K562 (cell line): Measurements from ENCODE around the gene SNAI1. TPM values are rescaled to one million over a fixed set of nuclear protein-coding genes. Genes with fewer than 3 reads are reported as not detected.

Experiments used
- ATAC-seq: fragments of 200-7000 bp; cut with Tn5 transposase; 3 replicates; pipeline ENCODE4 v1.9.1; 2020; ENCODE audit warnings: moderate library complexity
- BruUV-seq: library from RNA; stranded (reverse); fragments of 400-500 nt; replicated peaks from 2 replicates; lab custom pipeline; 2021; lab: Mats Ljungman, UMichigan
- CTCF ChIA-PET: fragments of 300-600 bp; formaldehyde crosslinking; extraction: SDS; loops from one replicate; lab custom pipeline; 2021; ENCODE audit warnings: low intra/inter-chr PET ratio; lab: Yijun Ruan, JAX
- POLR2A ChIA-PET: fragments of 300-600, 350-650 bp; sonication (Branson Sonifier 250); formaldehyde crosslinking; extraction: SDS; loops from one replicate; lab custom pipeline; 2021; ENCODE audit warnings: antibody characterized with exemption, inconsistent platforms; lab: Yijun Ruan, JAX
- DNase-seq, 4 experiments: peaks; one replicate each; pipeline versions ENCODE4 v3.0.0 to v3.0.0-alpha.2; 2011 to 2018; ENCODE audit warnings: low spot score in 3 of 4, mixed read lengths in 3 of 4; ENCODE audit errors: extremely low read depth in 1 of 4
- FAIRE-seq: peaks from 2 replicates; lab custom pipeline; 2011; peaks lifted over from hg19 to GRCh38; lab: Jason Lieb, UNC
- H2AFZ ChIP-seq: 2 replicates; pipeline ENCODE4 v1.6.0; 2011; ENCODE audit warnings: low read depth, low read length, control low read depth, inconsistent platforms
- H3K27ac ChIP-seq: fragments of 200-600 bp; 3 replicates; pipeline ENCODE4 v1.8.0; 2011; ENCODE audit warnings: low read depth, mild to moderate bottlenecking, control low read depth, inconsistent platforms, low read length, moderate library complexity, mixed read lengths; ENCODE audit errors: extremely low read depth
- H3K27me3 ChIP-seq, 2 experiments: fragments of 300-600 bp in 1 of 2; 2 replicates in 1 of 2; 3 replicates in 1 of 2; pipeline versions ENCODE4 v1.6.0 to v1.8.0; 2011; ENCODE audit warnings: inconsistent platforms in 2 of 2, low read length in 2 of 2, mild to moderate bottlenecking in 1 of 2, mixed read lengths in 1 of 2, moderate library complexity in 1 of 2; ENCODE audit not compliant: control insufficient read depth in 2 of 2, insufficient read depth in 2 of 2
- H3K36me3 ChIP-seq: fragments of 300-600 bp; 3 replicates; pipeline ENCODE4 v1.8.0; 2011; ENCODE audit warnings: mild to moderate bottlenecking, low read length, inconsistent platforms; ENCODE audit not compliant: control insufficient read depth, insufficient read depth
- H3K4me1 ChIP-seq, 2 experiments: fragments of 200-600 bp in 1 of 2; replicated peaks in 1 of 2; 2 replicates in 1 of 2; 3 replicates in 1 of 2; pipeline versions ENCODE4 v1.5.1 to v1.8.0; 2011; ENCODE audit warnings: inconsistent platforms in 2 of 2, low read length in 2 of 2, mild to moderate bottlenecking in 1 of 2, mixed read lengths in 1 of 2, moderate library complexity in 1 of 2; ENCODE audit not compliant: control insufficient read depth in 2 of 2, insufficient read depth in 2 of 2
- H3K4me2 ChIP-seq: 2 replicates; pipeline ENCODE4 v1.6.1; 2011; ENCODE audit warnings: low read length, control low read depth, inconsistent platforms, mixed read lengths; ENCODE audit not compliant: insufficient read depth
- H3K4me3 ChIP-seq: fragments of 200-600 bp; sonication (generic), shearing (Covaris generic); 2 replicates; pipeline ENCODE4 v1.5.1; 2016; ENCODE audit warnings: control low read depth, inconsistent platforms
- H3K79me2 ChIP-seq: fragments of 200-600 bp; 3 replicates; pipeline ENCODE4 v1.8.0; 2011; ENCODE audit warnings: low read length, inconsistent platforms; ENCODE audit not compliant: control insufficient read depth, insufficient read depth
- H3K9ac ChIP-seq, 2 experiments: 2 replicates each; pipeline versions ENCODE4 v1.6.0 to v1.6.1; 2011; ENCODE audit warnings: low read depth in 2 of 2, low read length in 2 of 2, control low read depth in 1 of 2, inconsistent platforms in 1 of 2, mild to moderate bottlenecking in 1 of 2, mixed read lengths in 1 of 2; ENCODE audit not compliant: insufficient read depth in 1 of 2
- H3K9me1 ChIP-seq: one replicate; pipeline ENCODE4 v1.6.0; 2011; ENCODE audit warnings: inconsistent platforms, mild to moderate bottlenecking, low read length, moderate library complexity; ENCODE audit not compliant: control insufficient read depth, insufficient read depth
- H3K9me3 ChIP-seq: replicated peaks from 2 replicates; pipeline ENCODE4 v1.5.1; 2011; ENCODE audit warnings: low read depth, low read length, inconsistent platforms; ENCODE audit not compliant: control insufficient read depth, insufficient read depth
- H4K20me1 ChIP-seq: replicated peaks from 2 replicates; pipeline ENCODE4 v1.6.1; 2011; ENCODE audit warnings: low read length, inconsistent platforms, mixed read lengths; ENCODE audit not compliant: control insufficient read depth, insufficient read depth
- ATF7 ChIP-seq: fragments of 450-650 bp; IDR thresholded peaks from 2 replicates; pipeline ENCODE4 v1.7.1; 2014; ENCODE audit warnings: mild to moderate bottlenecking, moderate library complexity
- C11orf30 ChIP-seq: fragments of 450-650 bp; IDR thresholded peaks from 2 replicates; pipeline ENCODE4 v1.6.1; 2016; ENCODE audit warnings: low read depth, mild to moderate bottlenecking
- CBFB ChIP-seq: sonication (generic); formaldehyde crosslinking; IDR thresholded peaks from 2 replicates; pipeline ENCODE4 v1.4.0; 2020; ENCODE audit warnings: mild to moderate bottlenecking, missing genetic modification reagents
- CHCHD3 ChIP-seq: fragments of 250-450 bp; sonication (Bioruptor Pico); IDR thresholded peaks from 2 replicates; pipeline ENCODE4 v2.1.2; 2022; ENCODE audit warnings: mild to moderate bottlenecking
- CHD4 ChIP-seq: fragments of 200-600 bp; sonication (generic); IDR thresholded peaks from 3 replicates; pipeline ENCODE4 v1.6.1; 2012; ENCODE audit warnings: low read depth, mild to moderate bottlenecking, mixed read lengths, low read length, inconsistent platforms; ENCODE audit not compliant: insufficient read depth, insufficient replicate concordance, poor library complexity, severe bottlenecking
- CXXC5 ChIP-seq: fragments of 250-450 bp; sonication (Bioruptor Pico); IDR thresholded peaks from 2 replicates; pipeline ENCODE4 v1.8.0; 2022; ENCODE audit warnings: inconsistent platforms, mild to moderate bottlenecking, moderate library complexity
- HNRNPH1 ChIP-seq: fragments of 200-400 bp; formaldehyde crosslinking; optimal IDR thresholded peaks from 2 replicates; pipeline ENCODE3; 2017; ENCODE audit warnings: low read depth, mild to moderate bottlenecking, low read length, moderate library complexity
- JUND ChIP-seq, 2 experiments: IDR thresholded peaks; 2 replicates in 1 of 2; 3 replicates in 1 of 2; pipeline ENCODE4 v1.6.1; 2011; ENCODE audit warnings: borderline replicate concordance in 2 of 2, low read depth in 2 of 2, low read length in 2 of 2, improper control_type of control experiment in 1 of 2, missing biosample characterization in 1 of 2, missing genetic modification characterization in 1 of 2, missing genetic modification reagents in 1 of 2
- KAT8 ChIP-seq: fragments of 450-650 bp; IDR thresholded peaks from 2 replicates; pipeline ENCODE4 v1.6.1; 2016; ENCODE audit warnings: low read depth, mild to moderate bottlenecking
- RCOR1 ChIP-seq, 2 experiments: IDR thresholded peaks; 2 replicates each; pipeline ENCODE4 v1.6.1; 2012; ENCODE audit warnings: low read depth in 2 of 2, low read length in 2 of 2, borderline replicate concordance in 1 of 2, improper control_type of control experiment in 1 of 2
- WGBS: fragments of 100-300 bp; shearing (Covaris generic); methylation state at CpG from one replicate; pipeline ENCODE4 v1.1.6; 2016; ENCODE audit warnings: low coverage, mixed read lengths; ENCODE audit not compliant: insufficient coverage; ENCODE audit errors: missing lambda C conversion rate; 5-methylcytosine and 5-hydroxymethylcytosine counted together
- in situ Hi-C: fragments of 300-500 bp; cut with MboI; formaldehyde crosslinking; loops from 4 replicates; pipeline ENCODE4 v1.15.0; 2018; ENCODE audit warnings: inconsistent platforms, mixed read lengths
- intact Hi-C: fragments of 100-400 bp; cut with micrococcal nuclease; formaldehyde crosslinking; loops from 2 replicates; pipeline ENCODE4 v1.14.2; 2022
- polyA plus RNA-seq, 8 experiments: library from polyadenylated mRNA; depleted of rRNA in 4 of 8; stranded (reverse) in 5 of 8; unstranded in 3 of 8; fragments of >200 nt; fragmentation: Nextera tagmentation in 2 of 8; fragmentation: Illumina TruSeq in 1 of 8; extraction: Ambion mirVana in 2 of 8; extraction: Trizol in 1 of 8; gene quantifications; 2 replicates each; pipeline versions ENCODE4 v1.2.1 to v1.2.3, GENCODE V29; 2011 to 2014; ENCODE audit warnings: inconsistent platforms in 1 of 8, missing spikeins in 1 of 8
- total RNA-seq, 7 experiments: library from RNA; depleted of rRNA in 6 of 7; stranded (reverse); fragments of >200 nt in 6 of 7; fragmentation: Illumina TruSeq in 2 of 7; extraction: Trizol in 2 of 7; gene quantifications; 2 replicates each; pipeline versions ENCODE4 v1.2.1 to v1.2.3, GENCODE V29; 2011 to 2021; ENCODE audit warnings: low replicate concordance in 1 of 7
- TF ChIP-seq, protein P1 (sequence below), 2 experiments: fragments of 450-650 bp in 1 of 2; sonication (generic) in 1 of 2; formaldehyde crosslinking in 1 of 2; IDR thresholded peaks in 1 of 2; conservative IDR thresholded peaks in 1 of 2; 2 replicates each; pipeline versions ENCODE4 v1.6.1 to v1.8.1; 2016 to 2023; ENCODE audit warnings: mild to moderate bottlenecking in 2 of 2, moderate library complexity in 2 of 2, inconsistent platforms in 1 of 2, missing genetic modification reagents in 1 of 2
- TF ChIP-seq, protein P2 (sequence below), 2 experiments: IDR thresholded peaks; 2 replicates each; pipeline ENCODE4 v1.6.1; 2011; ENCODE audit warnings: borderline replicate concordance in 1 of 2, control low read depth in 1 of 2, low read depth in 1 of 2, low read length in 1 of 2, mild to moderate bottlenecking in 1 of 2, mixed read lengths in 1 of 2, moderate library complexity in 1 of 2; ENCODE audit not compliant: insufficient read depth in 1 of 2, insufficient read length in 1 of 2, poor library complexity in 1 of 2, severe bottlenecking in 1 of 2; ENCODE audit errors: extremely low read depth in 1 of 2
- TF ChIP-seq, protein P3 (sequence below): sonication (generic); formaldehyde crosslinking; IDR thresholded peaks from 2 replicates; pipeline ENCODE4 v1.8.1; 2023; ENCODE audit warnings: mild to moderate bottlenecking, missing genetic modification reagents, moderate library complexity
- TF ChIP-seq, protein P4 (sequence below): fragments of 250-450 bp; sonication (Bioruptor Pico); IDR thresholded peaks from 2 replicates; pipeline ENCODE4 v1.5.0; 2022; ENCODE audit warnings: mild to moderate bottlenecking

SNAI1 gene
- total and polyA plus RNA-seq, 9 of the 15 experiments (the other 6 are each of a cell fraction or from before 2014, with no cell fraction given) = 0.32 to 11.6 (median 2.0) TPM

DNA sequence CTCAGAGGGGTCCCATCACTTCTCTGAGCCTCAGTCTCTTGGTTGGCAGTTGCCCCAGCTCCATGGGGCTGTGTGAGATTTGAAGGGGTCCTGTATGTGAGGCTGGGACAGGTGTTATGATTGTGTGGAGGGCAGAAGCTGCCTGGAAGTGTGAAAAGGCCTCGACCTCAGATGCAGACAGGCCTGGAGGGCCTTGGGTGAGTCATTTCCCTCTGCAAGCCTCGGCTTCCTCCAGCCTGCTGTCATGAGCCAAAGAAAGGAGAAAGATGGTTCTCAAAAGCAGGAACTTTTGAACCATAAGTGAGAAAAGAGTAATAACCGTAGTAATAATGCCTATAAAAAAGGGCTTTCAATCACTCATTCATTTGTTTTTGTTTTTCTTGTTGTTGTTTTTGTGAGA, 37.5 kb downstream of the SNAI1 start:
- H3K9ac ChIP-seq = peak overlapping the region in 1 of 2 experiments; percentile 4; a peak in 2 of 4 replicates
- H3K4me2 ChIP-seq = no peak overlapping the region
- 28% methylated on average over 3 of the region's 3 CpGs for WGBS
- peaks cover 9 to 11% of the 10 kb centered on the region in 2 experiments; a peak in 3 of 5 replicates for H3K4me1 ChIP-seq
- DNase-seq (no peak), ATAC-seq (no peak), FAIRE-seq (no peak)
- in situ Hi-C loops (no loop called here), intact Hi-C loops (no loop called here)
- H3K36me3 ChIP-seq = no peaks in the 10 kb centered on the region
- H4K20me1 ChIP-seq = no peaks in the 10 kb centered on the region
- H3K79me2 ChIP-seq = no peaks in the 10 kb centered on the region
- ChIA-PET POLR2A (interaction anchor here (0.7 to 1.3 kb wide), 3 partner anchors 8 to 92 kb away, joined by 3 to 9 read pairs (median 3); no protein-coding TSS in a partner anchor), CTCF (no interaction called here)
- no peak overlapping the region for H3K4me3 ChIP-seq
- H3K9me3 ChIP-seq = no peaks in the 10 kb centered on the region
- H2AFZ ChIP-seq = 0 out of 2 replicates have a peak overlapping the region, but pooled peaks have one; percentile 35
- no peaks in the 10 kb centered on the region for H3K27me3 ChIP-seq
- H3K9me1 ChIP-seq = no peaks in the 10 kb centered on the region
- no TSS peak for BruUV-seq
- no peak overlapping the region for H3K27ac ChIP-seq
- TF ChIP-seq KAT8 (no peak), CHD4 (no peak), JUND (IDR thresholded peaks at IDR 0.05; ENCODE audit: borderline replicate concordance, low read depth, low read length) (0 out of 2 replicates have a peak, but pooled peaks have one; percentile 7), JUND (tag; IDR thresholded peaks at IDR 0.05; ENCODE audit: borderline replicate concordance, low read depth, low read length) (no peak), CHCHD3 (no peak), CBFB (CRISPR knock-in tag) (no peak), ATF7 (no peak), HNRNPH1 (no peak), C11orf30 (no peak), CXXC5 (CRISPR knock-in tag) (no peak), RCOR1 (IDR thresholded peaks at IDR 0.05; ENCODE audit: borderline replicate concordance in 1 of 2, low read depth in 2 of 2, low read length in 2 of 2) (no peak)
- TF ChIP-seq, protein P1, sequence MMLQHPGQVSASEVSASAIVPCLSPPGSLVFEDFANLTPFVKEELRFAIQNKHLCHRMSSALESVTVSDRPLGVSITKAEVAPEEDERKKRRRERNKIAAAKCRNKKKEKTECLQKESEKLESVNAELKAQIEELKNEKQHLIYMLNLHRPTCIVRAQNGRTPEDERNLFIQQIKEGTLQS (IDR thresholded peaks at IDR 0.05) = peak; percentile 40
- TF ChIP-seq, protein P1 (CRISPR knock-in tag; conservative IDR thresholded peaks at IDR 0.05) = no peak
- TF ChIP-seq, protein P2, sequence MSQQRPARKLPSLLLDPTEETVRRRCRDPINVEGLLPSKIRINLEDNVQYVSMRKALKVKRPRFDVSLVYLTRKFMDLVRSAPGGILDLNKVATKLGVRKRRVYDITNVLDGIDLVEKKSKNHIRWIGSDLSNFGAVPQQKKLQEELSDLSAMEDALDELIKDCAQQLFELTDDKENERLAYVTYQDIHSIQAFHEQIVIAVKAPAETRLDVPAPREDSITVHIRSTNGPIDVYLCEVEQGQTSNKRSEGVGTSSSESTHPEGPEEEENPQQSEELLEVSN (IDR thresholded peaks at IDR 0.05; ENCODE audit: borderline replicate concordance in 1 of 2, extremely low read depth in 1 of 2, insufficient read depth in 1 of 2, insufficient read length in 1 of 2, low read depth in 1 of 2, low read length in 1 of 2, poor library complexity in 1 of 2, severe bottlenecking in 1 of 2) = peak in 1 of 2 experiments; percentile 17
- TF ChIP-seq, protein P3, sequence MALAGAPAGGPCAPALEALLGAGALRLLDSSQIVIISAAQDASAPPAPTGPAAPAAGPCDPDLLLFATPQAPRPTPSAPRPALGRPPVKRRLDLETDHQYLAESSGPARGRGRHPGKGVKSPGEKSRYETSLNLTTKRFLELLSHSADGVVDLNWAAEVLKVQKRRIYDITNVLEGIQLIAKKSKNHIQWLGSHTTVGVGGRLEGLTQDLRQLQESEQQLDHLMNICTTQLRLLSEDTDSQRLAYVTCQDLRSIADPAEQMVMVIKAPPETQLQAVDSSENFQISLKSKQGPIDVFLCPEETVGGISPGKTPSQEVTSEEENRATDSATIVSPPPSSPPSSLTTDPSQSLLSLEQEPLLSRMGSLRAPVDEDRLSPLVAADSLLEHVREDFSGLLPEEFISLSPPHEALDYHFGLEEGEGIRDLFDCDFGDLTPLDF (CRISPR knock-in tag) = no peak
- TF ChIP-seq, protein P4, sequence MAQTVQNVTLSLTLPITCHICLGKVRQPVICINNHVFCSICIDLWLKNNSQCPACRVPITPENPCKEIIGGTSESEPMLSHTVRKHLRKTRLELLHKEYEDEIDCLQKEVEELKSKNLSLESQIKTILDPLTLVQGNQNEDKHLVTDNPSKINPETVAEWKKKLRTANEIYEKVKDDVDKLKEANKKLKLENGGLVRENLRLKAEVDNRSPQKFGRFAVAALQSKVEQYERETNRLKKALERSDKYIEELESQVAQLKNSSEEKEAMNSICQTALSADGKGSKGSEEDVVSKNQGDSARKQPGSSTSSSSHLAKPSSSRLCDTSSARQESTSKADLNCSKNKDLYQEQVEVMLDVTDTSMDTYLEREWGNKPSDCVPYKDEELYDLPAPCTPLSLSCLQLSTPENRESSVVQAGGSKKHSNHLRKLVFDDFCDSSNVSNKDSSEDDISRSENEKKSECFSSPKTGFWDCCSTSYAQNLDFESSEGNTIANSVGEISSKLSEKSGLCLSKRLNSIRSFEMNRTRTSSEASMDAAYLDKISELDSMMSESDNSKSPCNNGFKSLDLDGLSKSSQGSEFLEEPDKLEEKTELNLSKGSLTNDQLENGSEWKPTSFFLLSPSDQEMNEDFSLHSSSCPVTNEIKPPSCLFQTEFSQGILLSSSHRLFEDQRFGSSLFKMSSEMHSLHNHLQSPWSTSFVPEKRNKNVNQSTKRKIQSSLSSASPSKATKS = no peak
